SK-N-SH (cell line): ENCODE measurements around the gene HOXD11. TPM values are rescaled to one million over a fixed set of nuclear protein-coding genes. Genes with fewer than 3 reads are reported as not detected.

Source experiments
- CTCF ChIA-PET: fragments of 300-600, 350-600 bp; formaldehyde crosslinking; extraction: SDS; loops from one replicate; lab custom pipeline; 2021; lab: Yijun Ruan, JAX
- POLR2A ChIA-PET: fragments of 350-600 bp; sonication (Branson Sonifier 250); formaldehyde crosslinking; extraction: SDS; loops from one replicate; lab custom pipeline; 2020; ENCODE audit warnings: antibody characterized with exemption, inconsistent platforms; lab: Yijun Ruan, JAX
- DNase-seq: peaks from one replicate; pipeline ENCODE4 v3.0.0; 2012
- H2AFZ ChIP-seq: fragments of 200-600 bp; sonication (generic); 2 replicates; pipeline ENCODE4 v1.8.1; 2016; ENCODE audit warnings: antibody characterized with exemption, mild to moderate bottlenecking, low read depth
- H3F3A ChIP-seq: fragments of 200-600 bp; sonication (generic); replicated peaks from 2 replicates; pipeline ENCODE3; 2016; ENCODE audit warnings: antibody characterized with exemption, mild to moderate bottlenecking; ENCODE audit not compliant: insufficient read depth
- H3K27ac ChIP-seq, 2 experiments: fragments of 200-500 bp in 1 of 2; fragments of 200-600 bp in 1 of 2; sonication (Bioruptor generic) in 1 of 2; sonication (generic), shearing (Covaris generic) in 1 of 2; 2 replicates each; pipeline versions ENCODE4 v1.5.1 to v1.6.1; 2014 to 2016; ENCODE audit warnings: low read depth in 2 of 2, inconsistent platforms in 1 of 2, low read length in 1 of 2, mild to moderate bottlenecking in 1 of 2, mixed read lengths in 1 of 2
- H3K27me3 ChIP-seq: fragments of 200-600 bp; sonication (generic), shearing (Covaris generic); 2 replicates; pipeline ENCODE4 v1.6.1; 2016; ENCODE audit warnings: mixed run types; ENCODE audit not compliant: insufficient read depth
- H3K36me3 ChIP-seq, 2 experiments: fragments of 200-500 bp in 1 of 2; fragments of 200-600 bp in 1 of 2; sonication (Bioruptor generic) in 1 of 2; sonication (generic) in 1 of 2; replicated peaks in 1 of 2; 2 replicates each; pipeline versions ENCODE3 to v1.5.1; 2014 to 2016; ENCODE audit warnings: low read length in 1 of 2, mild to moderate bottlenecking in 1 of 2; ENCODE audit not compliant: insufficient read depth in 2 of 2, control insufficient read depth in 1 of 2
- H3K4me1 ChIP-seq, 2 experiments: fragments of 200-500 bp in 1 of 2; fragments of 200-600 bp in 1 of 2; sonication (Bioruptor generic) in 1 of 2; sonication (generic), shearing (Covaris generic) in 1 of 2; 2 replicates each; pipeline versions ENCODE4 v1.5.1 to v1.6.1; 2014 to 2016; ENCODE audit warnings: low read depth in 1 of 2, low read length in 1 of 2, mixed run types in 1 of 2; ENCODE audit not compliant: insufficient read depth in 2 of 2, control insufficient read depth in 1 of 2
- H3K4me2 ChIP-seq: fragments of 200-600 bp; sonication (generic), shearing (Covaris generic); 2 replicates; pipeline ENCODE4 v1.6.1; 2017; ENCODE audit warnings: mixed run types
- H3K4me3 ChIP-seq, 2 experiments: fragments of 200-500 bp in 1 of 2; fragments of 200-600 bp in 1 of 2; sonication (Bioruptor generic) in 1 of 2; sonication (generic), shearing (Covaris generic) in 1 of 2; 2 replicates each; pipeline versions ENCODE4 v1.5.1 to v1.8.1; 2014 to 2016; ENCODE audit warnings: low read depth in 2 of 2, inconsistent platforms in 1 of 2, low read length in 1 of 2, mild to moderate bottlenecking in 1 of 2, mixed read lengths in 1 of 2, moderate library complexity in 1 of 2
- H3K79me2 ChIP-seq: fragments of 200-600 bp; sonication (generic); 2 replicates; pipeline ENCODE4 v1.8.1; 2017; ENCODE audit warnings: mild to moderate bottlenecking; ENCODE audit not compliant: insufficient read depth
- H3K9ac ChIP-seq: fragments of 200-600 bp; sonication (generic); 2 replicates; pipeline ENCODE4 v1.6.1; 2017; ENCODE audit warnings: mixed run types
- H3K9me2 ChIP-seq: fragments of 200-600 bp; sonication (generic); 2 replicates; pipeline ENCODE4 v1.6.1; 2017; ENCODE audit warnings: mixed run types
- H3K9me3 ChIP-seq: fragments of 200-600 bp; sonication (generic); 2 replicates; pipeline ENCODE4 v1.6.1; 2017; ENCODE audit warnings: mixed run types, mild to moderate bottlenecking, moderate library complexity
- H4K20me1 ChIP-seq: fragments of 200-600 bp; sonication (generic); 2 replicates; pipeline ENCODE4 v1.6.1; 2017; ENCODE audit warnings: mild to moderate bottlenecking, mixed run types; ENCODE audit not compliant: insufficient read depth
- CHD2 ChIP-seq: fragments of 150-350 bp; IDR thresholded peaks from 2 replicates; pipeline ENCODE4 v1.6.1; 2018; ENCODE audit warnings: low read length; ENCODE audit not compliant: partially characterized antibody
- ELF1 ChIP-seq: IDR thresholded peaks from 2 replicates; pipeline ENCODE4 v1.4.0; 2012
- EP300 ChIP-seq, 2 experiments: IDR thresholded peaks; 2 replicates each; pipeline versions ENCODE4 v1.4.0 to v1.6.1; 2012; ENCODE audit warnings: borderline replicate concordance in 1 of 2, low read depth in 1 of 2, low read length in 1 of 2
- EZH2phosphoT487 ChIP-seq: fragments of 200-600 bp; sonication (generic); IDR thresholded peaks from 2 replicates; pipeline ENCODE4 v1.6.1; 2017; ENCODE audit warnings: low read depth, mixed run types, mild to moderate bottlenecking, antibody characterized with exemption, moderate library complexity, borderline replicate concordance
- FOXJ3 ChIP-seq: sonication (generic); formaldehyde crosslinking; IDR thresholded peaks from 2 replicates; pipeline ENCODE4 v1.5.1; 2020; ENCODE audit warnings: mild to moderate bottlenecking, missing genetic modification reagents
- GABPA ChIP-seq: IDR thresholded peaks from 2 replicates; pipeline ENCODE4 v1.4.0; 2012; ENCODE audit warnings: low read depth, mild to moderate bottlenecking
- GATA2 ChIP-seq: sonication (generic); formaldehyde crosslinking; IDR thresholded peaks from 2 replicates; pipeline ENCODE4 v1.5.0; 2020; ENCODE audit warnings: mild to moderate bottlenecking, missing genetic modification reagents
- MEF2A ChIP-seq: IDR thresholded peaks from 2 replicates; pipeline ENCODE4 v1.4.0; 2012; ENCODE audit warnings: low read depth, borderline replicate concordance
- MXI1 ChIP-seq: IDR thresholded peaks from 2 replicates; pipeline ENCODE4 v1.6.1; 2012; ENCODE audit warnings: mild to moderate bottlenecking, low read depth, low read length, improper control_type of control experiment
- NFIC ChIP-seq: IDR thresholded peaks from 2 replicates; pipeline ENCODE4 v1.4.0; 2012; ENCODE audit warnings: borderline replicate concordance
- RAD21 ChIP-seq: IDR thresholded peaks from 2 replicates; pipeline ENCODE4 v1.6.1; 2012; ENCODE audit warnings: mild to moderate bottlenecking, low read length
- RFX5 ChIP-seq: IDR thresholded peaks from 2 replicates; pipeline ENCODE4 v1.6.1; 2012; ENCODE audit warnings: mild to moderate bottlenecking, improper control_type of control experiment, low read length
- TCF12 ChIP-seq: IDR thresholded peaks from 2 replicates; pipeline ENCODE4 v1.4.0; 2012
- TEAD4 ChIP-seq: IDR thresholded peaks from 2 replicates; pipeline ENCODE4 v1.4.0; 2012; ENCODE audit warnings: mild to moderate bottlenecking, borderline replicate concordance; ENCODE audit not compliant: insufficient read depth
- YY1 ChIP-seq: IDR thresholded peaks from 2 replicates; pipeline ENCODE4 v1.4.0; 2012; ENCODE audit warnings: low read depth, mild to moderate bottlenecking
- WGBS: methylation state at CpG from one replicate; pipeline ENCODE4 v1.1.6; 2017; ENCODE audit warnings: low lambda C conversion rate; 5-methylcytosine and 5-hydroxymethylcytosine counted together
- polyA plus RNA-seq, 3 experiments: library from polyadenylated mRNA; depleted of rRNA; stranded (reverse); fragments of >200 nt; gene quantifications; 2 replicates each; pipeline ENCODE4 v1.2.3, GENCODE V29; 2012
- TF ChIP-seq, protein P1 (sequence below): IDR thresholded peaks from 2 replicates; pipeline ENCODE4 v1.4.0; 2012; ENCODE audit warnings: low read depth
- TF ChIP-seq, protein P2 (sequence below): fragments of 150-350 bp; IDR thresholded peaks from 2 replicates; pipeline ENCODE4 v1.6.1; 2017; ENCODE audit warnings: antibody characterized with exemption, low read length, low read depth, borderline replicate concordance
- TF ChIP-seq, protein P3 (sequence below): IDR thresholded peaks from 2 replicates; pipeline ENCODE4 v1.6.1; 2012; ENCODE audit warnings: mild to moderate bottlenecking, low read depth, low read length, moderate library complexity
- TF ChIP-seq, protein P4 (sequence below): IDR thresholded peaks from 2 replicates; pipeline ENCODE4; 2012

Gene HOXD11
- polyA plus RNA-seq, 1 of the 3 experiments (the other 2 are of a cell fraction), result not detected

DNA sequence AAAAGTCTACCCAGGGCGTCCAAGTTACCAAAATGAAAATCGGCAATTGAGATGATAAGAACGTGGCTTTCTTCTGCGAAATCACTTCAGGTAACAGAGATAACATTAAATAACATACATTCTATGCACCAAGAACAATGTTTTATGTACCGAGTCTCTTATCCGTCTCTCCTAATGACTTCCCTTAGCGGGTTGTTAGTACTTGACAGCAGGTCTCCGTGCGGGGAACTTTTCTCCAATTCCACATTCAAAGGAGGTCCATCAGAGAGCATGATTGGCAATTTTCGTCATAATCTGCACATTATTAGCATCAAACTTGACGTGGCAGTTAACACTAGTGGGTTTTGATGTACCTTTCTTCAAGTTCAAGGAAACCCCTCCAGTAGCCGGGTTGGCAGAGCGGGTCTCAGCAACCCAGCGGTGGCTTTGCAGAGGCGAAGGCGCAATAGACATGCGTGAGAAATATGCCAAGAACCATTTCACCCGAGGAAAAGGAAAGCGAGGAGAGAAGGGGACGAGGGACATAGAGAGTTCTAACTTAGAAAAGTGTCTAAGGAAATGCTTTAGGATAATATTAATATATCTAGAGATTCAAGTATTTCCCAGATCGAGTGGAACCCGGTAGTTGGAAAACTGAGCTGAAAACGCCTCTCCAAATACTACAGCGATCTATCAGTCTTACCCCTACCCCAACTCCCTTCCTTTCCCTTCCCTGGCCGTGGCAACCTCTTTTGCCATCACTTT is 28.4 kb upstream of the HOXD11 start:
- H3K79me2 ChIP-seq, result no peaks in the 10 kb centered on the region
- CTCF ChIA-PET, result interaction anchor here (0.9 to 12.1 kb wide), 34 partner anchors 8 to 877 kb away, joined by 3 to 262 read pairs (median 4); partner anchors contain the start of genes HOXD13 and LNPK
- TF ChIP-seq YY1, result no peak
- TF ChIP-seq ELF1, result no peak
- TF ChIP-seq TCF12, result no peak
- no peak for TF ChIP-seq FOXJ3 (CRISPR knock-in tag)
- TF ChIP-seq RAD21, result no peak
- TF ChIP-seq EP300 (IDR thresholded peaks at IDR 0.05; ENCODE audit: borderline replicate concordance in 1 of 2, low read depth in 1 of 2, low read length in 1 of 2), result no peak
- no peak for TF ChIP-seq CHD2
- TF ChIP-seq, protein P1, sequence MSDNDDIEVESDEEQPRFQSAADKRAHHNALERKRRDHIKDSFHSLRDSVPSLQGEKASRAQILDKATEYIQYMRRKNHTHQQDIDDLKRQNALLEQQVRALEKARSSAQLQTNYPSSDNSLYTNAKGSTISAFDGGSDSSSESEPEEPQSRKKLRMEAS, result no peak
- TF ChIP-seq, all 33 proteins: peak for 0
- no peak overlapping the region for H3K27ac ChIP-seq
- no peak overlapping the region for H3K4me3 ChIP-seq
- peaks cover 13% of the 10 kb centered on the region; the same call in 1 of the 2 replicates for H4K20me1 ChIP-seq
- H3K9me3 ChIP-seq, result no peaks in the 10 kb centered on the region
- H3K27me3 ChIP-seq, result peaks cover 58% of the 10 kb centered on the region
- peak overlapping the region; percentile 15; the same call in 1 of the 2 replicates for H3K4me2 ChIP-seq
- no peaks in the 10 kb centered on the region for H3K36me3 ChIP-seq
- no peaks in the 10 kb centered on the region for H3K9me2 ChIP-seq
- H2AFZ ChIP-seq, result no peak overlapping the region
- no peak for DNase-seq
- peaks cover 3% of the 10 kb centered on the region for H3F3A ChIP-seq
- H3K9ac ChIP-seq, result no peak overlapping the region
- H3K4me1 ChIP-seq, result peaks cover 0 to 21% of the 10 kb centered on the region in 2 experiments; a peak in 1 of 4 replicates
- WGBS, result 47% methylated on average over 25 of the region's 25 CpGs
- POLR2A ChIA-PET, result interaction anchor here (0.6 kb wide), 1 partner anchor 43 kb away, joined by 3 read pairs; no protein-coding TSS in a partner anchor

DNA sequence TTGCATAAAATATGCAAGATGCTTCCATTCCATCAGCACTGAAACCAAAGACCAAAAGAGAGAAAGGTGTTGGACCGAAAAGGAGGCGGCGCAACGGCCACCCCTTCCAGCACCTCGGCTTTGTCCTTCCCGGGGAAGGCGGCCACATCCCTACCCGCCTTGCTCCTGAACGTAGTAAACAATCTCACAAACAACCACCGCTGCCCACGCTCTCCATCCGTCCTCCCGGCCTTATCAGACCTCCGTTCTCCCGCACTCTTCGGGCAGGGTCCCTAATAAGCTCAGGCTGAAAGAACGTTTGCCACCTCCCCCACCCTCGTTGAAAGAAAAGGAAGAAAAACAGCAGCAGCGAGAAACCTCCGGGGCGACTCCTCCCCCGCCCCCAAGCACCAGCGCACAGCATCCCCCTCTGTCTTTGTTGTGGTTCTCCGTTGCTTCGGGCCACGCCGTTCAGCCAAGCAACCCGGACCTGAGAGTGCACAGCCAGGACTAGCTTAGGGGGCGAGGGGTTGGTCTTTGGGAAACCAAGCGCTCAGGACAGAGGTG is 27.7 kb upstream of the HOXD11 start:
- H3K27me3 ChIP-seq, result peaks cover 64% of the 10 kb centered on the region
- no peak overlapping the region for H3K27ac ChIP-seq
- peak overlapping the region; percentile 15; the same call in 1 of the 2 replicates for H3K4me2 ChIP-seq
- no peaks in the 10 kb centered on the region for H3K36me3 ChIP-seq
- H2AFZ ChIP-seq, result no peak overlapping the region
- H3K79me2 ChIP-seq, result no peaks in the 10 kb centered on the region
- peak overlapping the region; percentile 19 to 52; a peak in 1 of 4 replicates for H3K4me3 ChIP-seq
- ChIA-PET POLR2A (interaction anchor here (0.6 kb wide), 1 partner anchor 43 kb away, joined by 3 read pairs; no protein-coding TSS in a partner anchor), CTCF (interaction anchor here (0.7 to 12.1 kb wide), 42 partner anchors 8 to 877 kb away, joined by 3 to 262 read pairs (median 4); partner anchors contain the start of genes HOXD13 and LNPK)
- no peaks in the 10 kb centered on the region for H3K9me2 ChIP-seq
- peaks cover 17% of the 10 kb centered on the region; the same call in 1 of the 2 replicates for H4K20me1 ChIP-seq
- peaks cover 3% of the 10 kb centered on the region for H3F3A ChIP-seq
- 47% methylated on average over 30 of the region's 30 CpGs for WGBS
- no peak overlapping the region for H3K9ac ChIP-seq
- peaks cover 0 to 21% of the 10 kb centered on the region in 2 experiments; a peak in 1 of 4 replicates for H3K4me1 ChIP-seq
- DNase-seq, result peak; percentile 52
- no peaks in the 10 kb centered on the region for H3K9me3 ChIP-seq
- TF ChIP-seq TEAD4 (no peak), MEF2A (no peak), NFIC (no peak), EP300 (IDR thresholded peaks at IDR 0.05; ENCODE audit: borderline replicate concordance in 1 of 2, low read depth in 1 of 2, low read length in 1 of 2) (no peak), GATA2 (CRISPR knock-in tag) (no peak), RAD21 (no peak), EZH2phosphoT487 (no peak), GABPA (no peak), RFX5 (no peak), MXI1 (no peak)
- TF ChIP-seq, protein P2, sequence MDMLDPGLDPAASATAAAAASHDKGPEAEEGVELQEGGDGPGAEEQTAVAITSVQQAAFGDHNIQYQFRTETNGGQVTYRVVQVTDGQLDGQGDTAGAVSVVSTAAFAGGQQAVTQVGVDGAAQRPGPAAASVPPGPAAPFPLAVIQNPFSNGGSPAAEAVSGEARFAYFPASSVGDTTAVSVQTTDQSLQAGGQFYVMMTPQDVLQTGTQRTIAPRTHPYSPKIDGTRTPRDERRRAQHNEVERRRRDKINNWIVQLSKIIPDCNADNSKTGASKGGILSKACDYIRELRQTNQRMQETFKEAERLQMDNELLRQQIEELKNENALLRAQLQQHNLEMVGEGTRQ, result no peak
- TF ChIP-seq, protein P3, sequence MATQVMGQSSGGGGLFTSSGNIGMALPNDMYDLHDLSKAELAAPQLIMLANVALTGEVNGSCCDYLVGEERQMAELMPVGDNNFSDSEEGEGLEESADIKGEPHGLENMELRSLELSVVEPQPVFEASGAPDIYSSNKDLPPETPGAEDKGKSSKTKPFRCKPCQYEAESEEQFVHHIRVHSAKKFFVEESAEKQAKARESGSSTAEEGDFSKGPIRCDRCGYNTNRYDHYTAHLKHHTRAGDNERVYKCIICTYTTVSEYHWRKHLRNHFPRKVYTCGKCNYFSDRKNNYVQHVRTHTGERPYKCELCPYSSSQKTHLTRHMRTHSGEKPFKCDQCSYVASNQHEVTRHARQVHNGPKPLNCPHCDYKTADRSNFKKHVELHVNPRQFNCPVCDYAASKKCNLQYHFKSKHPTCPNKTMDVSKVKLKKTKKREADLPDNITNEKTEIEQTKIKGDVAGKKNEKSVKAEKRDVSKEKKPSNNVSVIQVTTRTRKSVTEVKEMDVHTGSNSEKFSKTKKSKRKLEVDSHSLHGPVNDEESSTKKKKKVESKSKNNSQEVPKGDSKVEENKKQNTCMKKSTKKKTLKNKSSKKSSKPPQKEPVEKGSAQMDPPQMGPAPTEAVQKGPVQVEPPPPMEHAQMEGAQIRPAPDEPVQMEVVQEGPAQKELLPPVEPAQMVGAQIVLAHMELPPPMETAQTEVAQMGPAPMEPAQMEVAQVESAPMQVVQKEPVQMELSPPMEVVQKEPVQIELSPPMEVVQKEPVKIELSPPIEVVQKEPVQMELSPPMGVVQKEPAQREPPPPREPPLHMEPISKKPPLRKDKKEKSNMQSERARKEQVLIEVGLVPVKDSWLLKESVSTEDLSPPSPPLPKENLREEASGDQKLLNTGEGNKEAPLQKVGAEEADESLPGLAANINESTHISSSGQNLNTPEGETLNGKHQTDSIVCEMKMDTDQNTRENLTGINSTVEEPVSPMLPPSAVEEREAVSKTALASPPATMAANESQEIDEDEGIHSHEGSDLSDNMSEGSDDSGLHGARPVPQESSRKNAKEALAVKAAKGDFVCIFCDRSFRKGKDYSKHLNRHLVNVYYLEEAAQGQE, result no peak
- TF ChIP-seq, protein P4, sequence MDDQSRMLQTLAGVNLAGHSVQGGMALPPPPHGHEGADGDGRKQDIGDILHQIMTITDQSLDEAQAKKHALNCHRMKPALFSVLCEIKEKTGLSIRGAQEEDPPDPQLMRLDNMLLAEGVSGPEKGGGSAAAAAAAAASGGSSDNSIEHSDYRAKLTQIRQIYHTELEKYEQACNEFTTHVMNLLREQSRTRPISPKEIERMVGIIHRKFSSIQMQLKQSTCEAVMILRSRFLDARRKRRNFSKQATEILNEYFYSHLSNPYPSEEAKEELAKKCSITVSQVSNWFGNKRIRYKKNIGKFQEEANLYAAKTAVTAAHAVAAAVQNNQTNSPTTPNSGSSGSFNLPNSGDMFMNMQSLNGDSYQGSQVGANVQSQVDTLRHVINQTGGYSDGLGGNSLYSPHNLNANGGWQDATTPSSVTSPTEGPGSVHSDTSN, result no peak
